SK-N-SH treated with all-trans-retinoic acid at 6 μM for 48 hours (cell line): ENCODE data around the gene COL8A2.

Experiments used
- ATAC-seq: fragments of 200-7000 bp; cut with Tn5 transposase; 3 replicates; pipeline ENCODE4 v1.9.1; 2020; ENCODE audit warnings: mild to moderate bottlenecking, moderate library complexity
- ARNTL ChIP-seq: fragments of 450-650 bp; formaldehyde crosslinking; IDR thresholded peaks from 2 replicates; pipeline ENCODE4 v1.5.0; 2020; ENCODE audit warnings: low read depth, mild to moderate bottlenecking, moderate library complexity, borderline replicate concordance
- BACH2 ChIP-seq: fragments of 250-450 bp; sonication (Bioruptor Pico); IDR thresholded peaks from 2 replicates; pipeline ENCODE4 v1.9.0; 2021; ENCODE audit warnings: mild to moderate bottlenecking, borderline replicate concordance
- CSDC2 ChIP-seq: fragments of 250-450 bp; sonication (Bioruptor Pico); IDR thresholded peaks from 2 replicates; pipeline ENCODE4 v1.5.0; 2020; ENCODE audit warnings: mild to moderate bottlenecking, moderate library complexity
- ESRRG ChIP-seq: fragments of 250-450 bp; sonication (Bioruptor Pico); IDR thresholded peaks from 2 replicates; pipeline ENCODE4 v1.6.1; 2021; ENCODE audit warnings: mild to moderate bottlenecking
- GLIS3 ChIP-seq: fragments of 250-450 bp; sonication (Bioruptor Pico); IDR thresholded peaks from 2 replicates; pipeline ENCODE4 v1.5.0; 2020; ENCODE audit warnings: mild to moderate bottlenecking, moderate library complexity
- ISL1 ChIP-seq: fragments of 250-450 bp; sonication (Bioruptor Pico); IDR thresholded peaks from 2 replicates; pipeline ENCODE4 v2.1.2; 2022; ENCODE audit warnings: mild to moderate bottlenecking, moderate library complexity
- OSR1 ChIP-seq: fragments of 250-450 bp; sonication (Bioruptor Pico); IDR thresholded peaks from 2 replicates; pipeline ENCODE4 v1.8.0; 2022; ENCODE audit warnings: moderate library complexity, mild to moderate bottlenecking, inconsistent platforms
- PPARA ChIP-seq: fragments of 250-450 bp; sonication (Bioruptor Pico); IDR thresholded peaks from 2 replicates; pipeline ENCODE4 v1.5.0; 2020; ENCODE audit warnings: mild to moderate bottlenecking, borderline replicate concordance
- RARB ChIP-seq: fragments of 250-450 bp; sonication (Bioruptor Pico); IDR thresholded peaks from 2 replicates; pipeline ENCODE4 v1.8.0; 2021; ENCODE audit warnings: mild to moderate bottlenecking, moderate library complexity
- TCF4 ChIP-seq: fragments of 250-450 bp; sonication (Bioruptor Pico); IDR thresholded peaks from 2 replicates; pipeline ENCODE4 v1.8.0; 2021; ENCODE audit warnings: mild to moderate bottlenecking, moderate library complexity, borderline replicate concordance
- ZFP3 ChIP-seq: fragments of 250-450 bp; sonication (Bioruptor Pico); IDR thresholded peaks from 2 replicates; pipeline ENCODE4 v1.5.0; 2020; ENCODE audit warnings: mild to moderate bottlenecking, moderate library complexity
- ZFP30 ChIP-seq: fragments of 450-650 bp; formaldehyde crosslinking; IDR thresholded peaks from 2 replicates; pipeline ENCODE4 v1.5.0; 2022; ENCODE audit warnings: mild to moderate bottlenecking, moderate library complexity
- ZNF565 ChIP-seq: fragments of 450-650 bp; formaldehyde crosslinking; conservative IDR thresholded peaks from 2 replicates; pipeline ENCODE4 v1.5.0; 2020; ENCODE audit warnings: low read depth, mild to moderate bottlenecking, moderate library complexity
- ZNF70 ChIP-seq: fragments of 450-650 bp; formaldehyde crosslinking; IDR thresholded peaks from 2 replicates; pipeline ENCODE4 v1.5.0; 2020; ENCODE audit warnings: mild to moderate bottlenecking, moderate library complexity
- ZNF8 ChIP-seq: fragments of 450-650 bp; formaldehyde crosslinking; IDR thresholded peaks from 2 replicates; pipeline ENCODE4 v1.5.0; 2020; ENCODE audit warnings: mild to moderate bottlenecking, moderate library complexity
- TF ChIP-seq, protein P1 (sequence below): fragments of 250-450 bp; sonication (Bioruptor Pico); IDR thresholded peaks from 2 replicates; pipeline ENCODE4 v1.5.1; 2021; ENCODE audit warnings: mild to moderate bottlenecking, moderate library complexity
- TF ChIP-seq, protein P2 (sequence below): fragments of 250-450 bp; sonication (Bioruptor Pico); IDR thresholded peaks from 2 replicates; pipeline ENCODE4 v1.5.0; 2020; ENCODE audit warnings: mild to moderate bottlenecking, moderate library complexity
- TF ChIP-seq, protein P3 (sequence below): fragments of 250-450 bp; sonication (Bioruptor Pico); IDR thresholded peaks from 2 replicates; pipeline ENCODE4 v1.5.1; 2020; ENCODE audit warnings: low read depth, mild to moderate bottlenecking, moderate library complexity
- TF ChIP-seq, protein P4 (sequence below): fragments of 250-450 bp; sonication (Bioruptor Pico); IDR thresholded peaks from 2 replicates; pipeline ENCODE4 v1.8.0; 2021; ENCODE audit warnings: low read depth, mild to moderate bottlenecking, moderate library complexity, borderline replicate concordance

The COL8A2 gene

DNA sequence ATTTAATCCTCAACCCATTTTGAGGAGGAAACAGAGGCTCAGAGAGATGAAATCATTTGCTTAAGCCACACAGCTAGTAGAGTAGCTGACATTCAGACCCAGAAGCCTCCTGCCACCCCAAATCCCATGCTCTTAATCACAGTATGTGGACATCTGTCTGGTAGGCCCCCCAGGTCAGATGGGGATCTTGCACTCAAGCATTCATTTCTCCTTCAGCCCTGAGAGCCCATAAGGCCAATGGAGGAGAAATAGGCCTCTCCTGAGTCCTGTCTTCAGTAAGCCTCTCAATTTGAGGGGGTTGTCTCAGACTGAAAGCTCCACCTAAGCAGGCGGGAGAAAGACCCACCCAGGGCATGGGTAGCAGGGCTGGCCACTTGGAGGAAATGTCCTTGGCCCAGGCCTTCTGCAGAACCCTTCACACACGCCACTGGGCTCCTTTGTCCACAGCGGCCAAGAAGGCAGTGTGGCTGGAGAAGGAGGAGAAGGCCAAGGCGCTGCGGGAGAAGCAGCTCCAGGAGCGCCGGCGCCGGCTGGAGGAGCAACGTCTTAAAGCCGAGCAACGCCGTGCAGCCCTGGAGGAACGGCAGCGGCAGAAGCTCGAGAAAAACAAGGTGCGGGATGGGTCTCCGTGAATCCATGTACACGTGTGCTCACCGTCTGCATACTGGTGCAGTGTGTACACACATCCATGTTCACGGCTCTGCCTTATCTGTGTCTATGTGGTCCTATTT is 47.2 kb upstream of the COL8A2 start:
- TF ChIP-seq ARNTL (no peak), ZNF8 (CRISPR knock-in tag) (no peak), OSR1 (CRISPR knock-in tag) (no peak), ZFP3 (CRISPR knock-in tag) (no peak), TCF4 (no peak), BACH2 (no peak)
- TF ChIP-seq, protein P1, sequence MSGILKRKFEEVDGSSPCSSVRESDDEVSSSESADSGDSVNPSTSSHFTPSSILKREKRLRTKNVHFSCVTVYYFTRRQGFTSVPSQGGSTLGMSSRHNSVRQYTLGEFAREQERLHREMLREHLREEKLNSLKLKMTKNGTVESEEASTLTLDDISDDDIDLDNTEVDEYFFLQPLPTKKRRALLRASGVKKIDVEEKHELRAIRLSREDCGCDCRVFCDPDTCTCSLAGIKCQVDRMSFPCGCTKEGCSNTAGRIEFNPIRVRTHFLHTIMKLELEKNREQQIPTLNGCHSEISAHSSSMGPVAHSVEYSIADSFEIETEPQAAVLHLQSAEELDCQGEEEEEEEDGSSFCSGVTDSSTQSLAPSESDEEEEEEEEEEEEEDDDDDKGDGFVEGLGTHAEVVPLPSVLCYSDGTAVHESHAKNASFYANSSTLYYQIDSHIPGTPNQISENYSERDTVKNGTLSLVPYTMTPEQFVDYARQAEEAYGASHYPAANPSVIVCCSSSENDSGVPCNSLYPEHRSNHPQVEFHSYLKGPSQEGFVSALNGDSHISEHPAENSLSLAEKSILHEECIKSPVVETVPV (CRISPR knock-in tag): no peak
- TF ChIP-seq, protein P2, sequence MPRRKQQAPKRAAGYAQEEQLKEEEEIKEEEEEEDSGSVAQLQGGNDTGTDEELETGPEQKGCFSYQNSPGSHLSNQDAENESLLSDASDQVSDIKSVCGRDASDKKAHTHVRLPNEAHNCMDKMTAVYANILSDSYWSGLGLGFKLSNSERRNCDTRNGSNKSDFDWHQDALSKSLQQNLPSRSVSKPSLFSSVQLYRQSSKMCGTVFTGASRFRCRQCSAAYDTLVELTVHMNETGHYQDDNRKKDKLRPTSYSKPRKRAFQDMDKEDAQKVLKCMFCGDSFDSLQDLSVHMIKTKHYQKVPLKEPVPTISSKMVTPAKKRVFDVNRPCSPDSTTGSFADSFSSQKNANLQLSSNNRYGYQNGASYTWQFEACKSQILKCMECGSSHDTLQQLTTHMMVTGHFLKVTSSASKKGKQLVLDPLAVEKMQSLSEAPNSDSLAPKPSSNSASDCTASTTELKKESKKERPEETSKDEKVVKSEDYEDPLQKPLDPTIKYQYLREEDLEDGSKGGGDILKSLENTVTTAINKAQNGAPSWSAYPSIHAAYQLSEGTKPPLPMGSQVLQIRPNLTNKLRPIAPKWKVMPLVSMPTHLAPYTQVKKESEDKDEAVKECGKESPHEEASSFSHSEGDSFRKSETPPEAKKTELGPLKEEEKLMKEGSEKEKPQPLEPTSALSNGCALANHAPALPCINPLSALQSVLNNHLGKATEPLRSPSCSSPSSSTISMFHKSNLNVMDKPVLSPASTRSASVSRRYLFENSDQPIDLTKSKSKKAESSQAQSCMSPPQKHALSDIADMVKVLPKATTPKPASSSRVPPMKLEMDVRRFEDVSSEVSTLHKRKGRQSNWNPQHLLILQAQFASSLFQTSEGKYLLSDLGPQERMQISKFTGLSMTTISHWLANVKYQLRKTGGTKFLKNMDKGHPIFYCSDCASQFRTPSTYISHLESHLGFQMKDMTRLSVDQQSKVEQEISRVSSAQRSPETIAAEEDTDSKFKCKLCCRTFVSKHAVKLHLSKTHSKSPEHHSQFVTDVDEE (CRISPR knock-in tag): no peak
- TF ChIP-seq, all 23 proteins: peak for 0
- ATAC-seq: no peak

DNA sequence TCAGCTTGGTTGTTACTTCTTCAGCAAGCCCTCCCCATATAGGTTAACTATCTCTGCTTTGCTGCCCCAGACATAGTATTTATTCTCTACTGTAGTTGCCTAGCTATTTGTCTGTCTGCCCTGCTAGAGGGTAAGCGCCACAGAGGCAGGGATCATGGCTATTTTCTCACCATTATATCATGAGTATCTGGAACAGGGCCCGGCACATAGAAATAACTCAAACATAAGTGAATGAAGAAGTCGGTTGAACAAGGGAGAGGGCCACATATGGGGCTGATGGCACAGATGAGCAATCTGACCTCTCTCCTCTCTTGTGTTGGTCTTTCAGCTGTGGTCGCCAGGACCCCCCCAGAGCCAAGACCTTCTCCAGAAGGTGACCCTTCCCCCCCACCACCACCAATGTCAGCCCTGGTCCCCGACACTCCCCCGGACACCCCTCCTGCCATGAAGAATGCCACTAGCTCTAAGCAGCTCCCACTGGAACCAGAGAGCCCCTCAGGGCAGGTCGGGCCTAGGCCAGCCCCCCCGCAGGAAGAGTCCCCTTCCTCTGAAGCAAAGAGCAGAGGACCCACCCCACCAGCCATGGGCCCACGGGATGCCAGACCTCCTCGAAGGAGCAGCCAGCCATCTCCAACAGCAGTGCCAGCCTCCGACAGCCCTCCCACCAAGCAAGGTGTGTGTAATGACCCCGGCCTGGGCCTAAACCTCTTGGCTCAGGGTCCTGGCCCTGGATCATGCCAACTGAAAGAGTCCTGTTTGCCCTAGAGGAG is 45.8 kb upstream of the COL8A2 start:
- no peak for ATAC-seq
- no peak for TF ChIP-seq BACH2
- TF ChIP-seq, protein P3, sequence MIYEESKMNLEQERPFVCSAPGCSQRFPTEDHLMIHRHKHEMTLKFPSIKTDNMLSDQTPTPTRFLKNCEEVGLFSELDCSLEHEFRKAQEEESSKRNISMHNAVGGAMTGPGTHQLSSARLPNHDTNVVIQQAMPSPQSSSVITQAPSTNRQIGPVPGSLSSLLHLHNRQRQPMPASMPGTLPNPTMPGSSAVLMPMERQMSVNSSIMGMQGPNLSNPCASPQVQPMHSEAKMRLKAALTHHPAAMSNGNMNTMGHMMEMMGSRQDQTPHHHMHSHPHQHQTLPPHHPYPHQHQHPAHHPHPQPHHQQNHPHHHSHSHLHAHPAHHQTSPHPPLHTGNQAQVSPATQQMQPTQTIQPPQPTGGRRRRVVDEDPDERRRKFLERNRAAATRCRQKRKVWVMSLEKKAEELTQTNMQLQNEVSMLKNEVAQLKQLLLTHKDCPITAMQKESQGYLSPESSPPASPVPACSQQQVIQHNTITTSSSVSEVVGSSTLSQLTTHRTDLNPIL (CRISPR knock-in tag): no peak
- TF ChIP-seq GLIS3 (CRISPR knock-in tag): no peak
- no peak for TF ChIP-seq ZFP30 (CRISPR knock-in tag)
- TF ChIP-seq, protein P1 (CRISPR knock-in tag): no peak
- TF ChIP-seq PPARA (CRISPR knock-in tag): no peak
- TF ChIP-seq RARB (CRISPR knock-in tag): no peak
- no peak for TF ChIP-seq ESRRG (CRISPR knock-in tag)
- no peak for TF ChIP-seq TCF4
- TF ChIP-seq ZNF565 (CRISPR knock-in tag): no peak
- no peak for TF ChIP-seq OSR1 (CRISPR knock-in tag)
- TF ChIP-seq CSDC2 (CRISPR knock-in tag): no peak
- TF ChIP-seq, protein P2 (CRISPR knock-in tag): no peak
- TF ChIP-seq, protein P4, sequence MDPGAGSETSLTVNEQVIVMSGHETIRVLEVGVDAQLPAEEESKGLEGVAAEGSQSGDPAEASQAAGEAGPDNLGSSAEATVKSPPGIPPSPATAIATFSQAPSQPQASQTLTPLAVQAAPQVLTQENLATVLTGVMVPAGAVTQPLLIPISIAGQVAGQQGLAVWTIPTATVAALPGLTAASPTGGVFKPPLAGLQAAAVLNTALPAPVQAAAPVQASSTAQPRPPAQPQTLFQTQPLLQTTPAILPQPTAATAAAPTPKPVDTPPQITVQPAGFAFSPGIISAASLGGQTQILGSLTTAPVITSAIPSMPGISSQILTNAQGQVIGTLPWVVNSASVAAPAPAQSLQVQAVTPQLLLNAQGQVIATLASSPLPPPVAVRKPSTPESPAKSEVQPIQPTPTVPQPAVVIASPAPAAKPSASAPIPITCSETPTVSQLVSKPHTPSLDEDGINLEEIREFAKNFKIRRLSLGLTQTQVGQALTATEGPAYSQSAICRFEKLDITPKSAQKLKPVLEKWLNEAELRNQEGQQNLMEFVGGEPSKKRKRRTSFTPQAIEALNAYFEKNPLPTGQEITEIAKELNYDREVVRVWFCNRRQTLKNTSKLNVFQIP (CRISPR knock-in tag): no peak
- TF ChIP-seq ZNF8 (CRISPR knock-in tag): no peak
- no peak for TF ChIP-seq ZFP3 (CRISPR knock-in tag)
- no peak for TF ChIP-seq ARNTL
- no peak for TF ChIP-seq ZNF70
- TF ChIP-seq ISL1 (CRISPR knock-in tag): no peak
